ENCODE data around the gene HHATL. TPM values are rescaled to one million over a fixed set of nuclear protein-coding genes. Genes with fewer than 3 reads are reported as not detected.

Gene HHATL
- total RNA-seq, 6 donors from 2014 or later, result 0.71 to 1.6 (median 0.98) TPM; not detected in 2

- TF ChIP-seq CTCF (IDR thresholded peaks at IDR 0.05), result no peak
- TF ChIP-seq POLR2A (IDR thresholded peaks at IDR 0.05), result no peak
- no peak for TF ChIP-seq POLR2AphosphoS5 (IDR thresholded peaks at IDR 0.05)
- TF ChIP-seq EP300 (IDR thresholded peaks at IDR 0.05), result no peak
- Histone ChIP-seq H3K9me3 (no peaks in the 10 kb centered on the region), H3K36me3 (peaks cover 2 to 26% (median 14%) of the 10 kb centered on the region in 4 donors), H3K27me3 (no peaks in the 10 kb centered on the region), H3K27ac (peak overlapping the region in 1 of 4 donors; percentile 90), H3K4me1 (peaks cover 33 to 48% (median 39%) of the 10 kb centered on the region in 4 donors), H3K4me3 (no peak overlapping the region)
- 82 to 90% methylated on average over 8 to 9 of the region's 9 CpGs for WGBS, 2 donors
- ATAC-seq (ENCODE audit: low FRiP score in 2 of 2) (no peak), DNase-seq (no peak)
These were observed 51.1 kb downstream of the HHATL start for GRCh38 chr3:42651248-42652091.

GRCh38 chr3:42649783-42650182, 52.8 kb downstream of the HHATL start:
- TF ChIP-seq POLR2AphosphoS5 (IDR thresholded peaks at IDR 0.05) (no peak), CTCF (IDR thresholded peaks at IDR 0.05) (no peak), POLR2A (IDR thresholded peaks at IDR 0.05) (no peak), EP300 (IDR thresholded peaks at IDR 0.05) (no peak)
- H3K36me3 ChIP-seq, result peaks cover 15 to 43% (median 26%) of the 10 kb centered on the region in 4 donors
- DNase-seq (no peak), ATAC-seq (ENCODE audit: low FRiP score in 2 of 2) (no peak)
- H3K4me3 ChIP-seq, result no peak overlapping the region
- no peaks in the 10 kb centered on the region for H3K9me3 ChIP-seq
- WGBS, 2 donors, result 90 to 94% methylated on average over 4 of the region's 4 CpGs
- H3K27me3 ChIP-seq, result no peaks in the 10 kb centered on the region
- peaks cover 21 to 35% (median 26%) of the 10 kb centered on the region in 4 donors for H3K4me1 ChIP-seq
- peak overlapping the region in 1 of 4 donors; percentile 32 for H3K27ac ChIP-seq

GRCh38 chr3:42649006-42649405, 53.6 kb downstream of the HHATL start:
- 88 to 93% methylated on average over 2 of the region's 2 CpGs for WGBS, 2 donors

GRCh38 chr3:42647821-42648459, 54.7 kb downstream of the HHATL start:
- H3K36me3 ChIP-seq, result peaks cover 31 to 62% (median 44%) of the 10 kb centered on the region in 4 donors
- 88 to 90% methylated on average over 5 of the region's 5 CpGs for WGBS, 2 donors
- ATAC-seq (ENCODE audit: low FRiP score in 2 of 2) (no peak), DNase-seq (no peak)
- no peak for TF ChIP-seq EP300 (IDR thresholded peaks at IDR 0.05)
- no peak for TF ChIP-seq POLR2AphosphoS5 (IDR thresholded peaks at IDR 0.05)
- no peak for TF ChIP-seq POLR2A (IDR thresholded peaks at IDR 0.05)
- TF ChIP-seq CTCF (IDR thresholded peaks at IDR 0.05), result no peak
- peaks cover 10 to 22% (median 17%) of the 10 kb centered on the region in 4 donors for H3K4me1 ChIP-seq
- H3K4me3 ChIP-seq, result no peak overlapping the region
- no peak overlapping the region for H3K27ac ChIP-seq
- H3K9me3 ChIP-seq, result no peaks in the 10 kb centered on the region
- no peaks in the 10 kb centered on the region for H3K27me3 ChIP-seq

More at GRCh38 chr3:42649006-42649405, 53.6 kb downstream of the HHATL start:
- ATAC-seq (ENCODE audit: low FRiP score in 2 of 2) (no peak), DNase-seq (no peak)
- Histone ChIP-seq H3K4me3 (no peak overlapping the region), H3K4me1 (peaks cover 19 to 33% (median 25%) of the 10 kb centered on the region in 4 donors), H3K27me3 (no peaks in the 10 kb centered on the region), H3K36me3 (peaks cover 22 to 51% (median 34%) of the 10 kb centered on the region in 4 donors), H3K27ac (peak overlapping the region in 1 of 4 donors; percentile 43), H3K9me3 (no peaks in the 10 kb centered on the region)
- TF ChIP-seq POLR2AphosphoS5 (IDR thresholded peaks at IDR 0.05), result no peak
- TF ChIP-seq CTCF (IDR thresholded peaks at IDR 0.05), result no peak
- no peak for TF ChIP-seq POLR2A (IDR thresholded peaks at IDR 0.05)
- no peak for TF ChIP-seq EP300 (IDR thresholded peaks at IDR 0.05)

Other genes with a start within 250 kb of the HHATL start
- gene VIPR1, start 200.2 kb downstream of the HHATL start, total RNA-seq, result 100 to 1,000 TPM in 4 of 6 donors, 10 to 100 TPM in 2; 92.6 to 577 (median 198) TPM
- gene SEC22C, start 120.8 kb downstream of the HHATL start, total RNA-seq, result 10 to 100 TPM; 36.3 to 59.7 (median 50.6) TPM
- gene SS18L2, start 111.9 kb downstream of the HHATL start, total RNA-seq, result 10 to 100 TPM in 4 of 6 donors, 1 to 10 TPM in 2; 2.6 to 25.8 (median 17.9) TPM
- 100 to 1,000 TPM in 3 of 6 donors, 10 to 100 TPM in 3; 53.7 to 231 (median 103) TPM for gene NKTR, start 102.1 kb downstream of the HHATL start, total RNA-seq
- gene ZBTB47, start 49.1 kb downstream of the HHATL start, total RNA-seq, result 10 to 100 TPM; 25.1 to 35.8 (median 29.9) TPM
- gene KLHL40, start 17.3 kb downstream of the HHATL start, total RNA-seq, result not detected
- 10 to 100 TPM in 1 of 6 donors, 1 to 10 TPM in 5; 2.1 to 12.8 (median 3.0) TPM for gene CCDC13, start 70.5 kb upstream of the HHATL start, total RNA-seq
- 100 to 1,000 TPM in 2 of 6 donors, 10 to 100 TPM in 4; 26.2 to 108 (median 73.3) TPM for gene HIGD1A, start 101.7 kb upstream of the HHATL start, total RNA-seq
- 1 to 10 TPM in 5 of 6 donors, not detected in 1; 1.1 to 8.2 (median 2.3) TPM for gene ACKR2, start 106.6 kb upstream of the HHATL start, total RNA-seq
- gene CYP8B1, start 173.1 kb upstream of the HHATL start, total RNA-seq, result under 1 TPM in 2 of 6 donors, not detected in 4; 0.13 to 0.14 TPM
- gene ZNF662, start 203.3 kb upstream of the HHATL start, total RNA-seq, result 10 to 100 TPM in 1 of 6 donors, 1 to 10 TPM in 5; 4.1 to 10.5 (median 6.3) TPM